GM23248 (cell line): ENCODE measurements around the gene EXOSC10.
"Not testable (repeated sequence)": the region's sequence is repeated elsewhere in the genome, so short reads cannot be mapped to it uniquely, and the experiment has no call there.

ENCODE experiments used
- EZH2 ChIP-seq: fragments of 200-600 bp; sonication (generic); IDR thresholded peaks from 2 replicates; pipeline ENCODE4 v1.6.1; 2018; ENCODE audit warnings: antibody characterized with exemption, mild to moderate bottlenecking; ENCODE audit not compliant: insufficient read depth, poor library complexity, severe bottlenecking
- EZH2phosphoT487 ChIP-seq: fragments of 200-600 bp; sonication (generic); IDR thresholded peaks from 2 replicates; pipeline ENCODE4 v1.6.1; 2018; ENCODE audit warnings: antibody characterized with exemption, moderate library complexity, mild to moderate bottlenecking, low read depth; ENCODE audit not compliant: insufficient read depth

GRCh38 chr1:11040105-11040429 lies 59.6 kb downstream of the EXOSC10 start:
- not testable (repeated sequence) for TF ChIP-seq EZH2, EZH2phosphoT487
